HepG2 (cell line): ENCODE data around the gene AUP1. TPM values are rescaled to one million over a fixed set of nuclear protein-coding genes. Genes with fewer than 3 reads are reported as not detected.

Experiments used
- ATF6 ChIP-seq: sonication (generic); formaldehyde crosslinking; conservative IDR thresholded peaks from 2 replicates; pipeline ENCODE4 v1.4.0; 2020; ENCODE audit warnings: missing genetic modification reagents
- CBFB ChIP-seq: sonication (generic); formaldehyde crosslinking; IDR thresholded peaks from 2 replicates; pipeline ENCODE4 v1.4.0; 2020; ENCODE audit warnings: missing genetic modification reagents
- CEBPZ ChIP-seq: IDR thresholded peaks from 2 replicates; pipeline ENCODE4 v1.6.1; 2012; ENCODE audit warnings: low read length, improper control_type of control experiment
- HNRNPUL1 ChIP-seq: fragments of 200-400 bp; formaldehyde crosslinking; IDR thresholded peaks from 2 replicates; pipeline ENCODE4 v1.6.1; 2017; ENCODE audit warnings: low read depth, mild to moderate bottlenecking, low read length, moderate library complexity
- NFRKB ChIP-seq: fragments of 450-650 bp; IDR thresholded peaks from 2 replicates; pipeline ENCODE4 v1.6.1; 2017
- NONO ChIP-seq, 2 experiments: fragments of 450-650 bp in 1 of 2; sonication (generic) in 1 of 2; formaldehyde crosslinking in 1 of 2; IDR thresholded peaks in 1 of 2; conservative IDR thresholded peaks in 1 of 2; 2 replicates each; pipeline versions ENCODE4 v1.6.1 to v1.8.0; 2017 to 2022; ENCODE audit warnings: mild to moderate bottlenecking in 1 of 2, missing genetic modification reagents in 1 of 2, moderate library complexity in 1 of 2
- ZNF280B ChIP-seq: sonication (generic); formaldehyde crosslinking; IDR thresholded peaks from 2 replicates; pipeline ENCODE4 v1.5.0; 2020; ENCODE audit warnings: missing genetic modification reagents, mild to moderate bottlenecking, borderline replicate concordance
- ZNF329 ChIP-seq: sonication (generic); formaldehyde crosslinking; IDR thresholded peaks from 2 replicates; pipeline ENCODE4 v1.9.0; 2021; ENCODE audit warnings: low read depth, mild to moderate bottlenecking, missing genetic modification reagents
- ZNF331 ChIP-seq: sonication (generic); formaldehyde crosslinking; IDR thresholded peaks from 2 replicates; pipeline ENCODE4 v1.4.0; 2020; ENCODE audit warnings: missing genetic modification reagents
- ZNF441 ChIP-seq: sonication (generic); formaldehyde crosslinking; IDR thresholded peaks from 2 replicates; pipeline ENCODE4 v1.7.0; 2021; ENCODE audit warnings: missing genetic modification reagents, borderline replicate concordance
- ZNF501 ChIP-seq: sonication (generic); formaldehyde crosslinking; IDR thresholded peaks from 2 replicates; pipeline ENCODE4 v1.5.1; 2020; ENCODE audit warnings: mild to moderate bottlenecking, moderate library complexity, missing genetic modification reagents
- polyA plus RNA-seq, 8 experiments: library from polyadenylated mRNA; depleted of rRNA in 3 of 8; stranded (reverse) in 7 of 8; unstranded in 1 of 8; fragments of >200 nt; fragmentation: Illumina TruSeq in 4 of 8; extraction: Trizol in 4 of 8; gene quantifications; 2 replicates each; pipeline versions ENCODE4 v1.2.1 to v1.2.3, GENCODE V29; 2011 to 2016; ENCODE audit warnings: low read depth in 4 of 8, missing spikeins in 1 of 8, mixed read lengths in 1 of 8; ENCODE audit not compliant: insufficient read depth in 1 of 8
- total RNA-seq, 5 experiments: library from RNA; depleted of rRNA; stranded (reverse); fragments of >200 nt; fragmentation: Illumina TruSeq; extraction: Trizol; gene quantifications; 2 replicates each; pipeline ENCODE4 v1.2.3, GENCODE V29; 2016; ENCODE audit warnings: low read depth in 1 of 5

Gene AUP1
- total and polyA plus RNA-seq, 2 of the 13 experiments (the other 11 are each of a cell fraction or from before 2014, with no cell fraction given) = 174 to 267 TPM

- 0 out of 2 replicates have a peak, but pooled peaks have one; percentile 8 for TF ChIP-seq ZNF280B (CRISPR knock-in tag)
- 0 out of 2 replicates have a peak, but pooled peaks have one; percentile 45 for TF ChIP-seq ZNF331 (CRISPR knock-in tag)
- no peak; the same call in 1 of the 2 replicates for TF ChIP-seq NFRKB
- TF ChIP-seq CEBPZ = no peak
- TF ChIP-seq ZNF501 (CRISPR knock-in tag) = peak; percentile 99
- TF ChIP-seq ZNF329 (CRISPR knock-in tag) = peak; percentile 69; the same call in 1 of the 2 replicates
- TF ChIP-seq ATF6 (CRISPR knock-in tag) = no peak; the same call in 1 of the 2 replicates
- TF ChIP-seq HNRNPUL1 = peak; percentile 91
- TF ChIP-seq CBFB (CRISPR knock-in tag) = peak; percentile 55
- TF ChIP-seq NONO (IDR thresholded peaks at IDR 0.05) = no peak
- peak; percentile 85; the same call in 1 of the 2 replicates for TF ChIP-seq NONO (CRISPR knock-in tag; conservative IDR thresholded peaks at IDR 0.05)
- no peak; the same call in none of the 2 replicates for TF ChIP-seq ZNF441 (CRISPR knock-in tag)
These were observed at the start of gene AUP1, which contains the start of gene HTRA2 (continued) for GRCh38 chr2:74529357-74530238.
